Mucosa of descending colon (tissue), 3 donors: ENCODE data around the gene TFAP2A. TPM values are rescaled to one million over a fixed set of nuclear protein-coding genes. Genes with fewer than 3 reads are reported as not detected.
A peak's percentile ranks its signal among the peaks of the same experiment; 100 is the strongest.

Experiments used
- ATAC-seq: fragments of 200-7000 bp; cut with Tn5 transposase; one replicate; pipeline ENCODE4 v1.9.1; 2020; ENCODE audit warnings: mild to moderate bottlenecking, moderate library complexity
- DNase-seq, 3 donors: peaks; one replicate each; pipeline ENCODE4 v3.0.0-alpha.2; 2020
- H3K36me3 ChIP-seq: fragments of 200-600 bp; one replicate; pipeline ENCODE4 v1.8.0; 2021; ENCODE audit warnings: low read depth, mild to moderate bottlenecking
- H3K4me1 ChIP-seq: fragments of 200-600 bp; one replicate; pipeline ENCODE4 v1.8.0; 2021; ENCODE audit warnings: low read depth, mild to moderate bottlenecking
- H3K4me3 ChIP-seq: fragments of 200-600 bp; one replicate; pipeline ENCODE4 v1.8.0; 2021; ENCODE audit warnings: mild to moderate bottlenecking
- H3K9me3 ChIP-seq: fragments of 200-600 bp; one replicate; pipeline ENCODE4 v1.8.0; 2021; ENCODE audit warnings: mild to moderate bottlenecking
- intact Hi-C, 2 donors: fragments of 100-400 bp; cut with DNase I in 1 of 2; cut with micrococcal nuclease in 1 of 2; formaldehyde crosslinking; loops; one replicate each; pipeline versions ENCODE4 v1.11.0 to v1.11.1; 2022; cut with DNase I, micrococcal nuclease
- total RNA-seq, 3 donors: library from RNA; stranded (reverse); fragmentation: NEBNext Ultra II Directional in 2 of 3; extraction: Animal tissue kit (Norgen Biotek cat#: 25700) in 2 of 3; gene quantifications; one replicate each; pipeline versions ENCODE4 v1.2.1 to v1.2.4, GENCODE V29; 2021 to 2023
- TF ChIP-seq, protein P1 (sequence below): fragments of 200-600 bp; IDR thresholded peaks from one replicate; pipeline ENCODE4 v1.8.0; 2022; ENCODE audit warnings: antibody characterized with exemption, mild to moderate bottlenecking
- donor health status: DM: no; HTN: no; CAD: no; lungs with moderate emphysema.
- donor health status: DM: no; HTN: no; CAD: no.
- donor health status: DM: no; HTN: yes; CAD: no.

The TFAP2A gene
- total RNA-seq, 3 donors from 2014 or later = 0.09 to 0.98 (median 0.53) TPM

DNA sequence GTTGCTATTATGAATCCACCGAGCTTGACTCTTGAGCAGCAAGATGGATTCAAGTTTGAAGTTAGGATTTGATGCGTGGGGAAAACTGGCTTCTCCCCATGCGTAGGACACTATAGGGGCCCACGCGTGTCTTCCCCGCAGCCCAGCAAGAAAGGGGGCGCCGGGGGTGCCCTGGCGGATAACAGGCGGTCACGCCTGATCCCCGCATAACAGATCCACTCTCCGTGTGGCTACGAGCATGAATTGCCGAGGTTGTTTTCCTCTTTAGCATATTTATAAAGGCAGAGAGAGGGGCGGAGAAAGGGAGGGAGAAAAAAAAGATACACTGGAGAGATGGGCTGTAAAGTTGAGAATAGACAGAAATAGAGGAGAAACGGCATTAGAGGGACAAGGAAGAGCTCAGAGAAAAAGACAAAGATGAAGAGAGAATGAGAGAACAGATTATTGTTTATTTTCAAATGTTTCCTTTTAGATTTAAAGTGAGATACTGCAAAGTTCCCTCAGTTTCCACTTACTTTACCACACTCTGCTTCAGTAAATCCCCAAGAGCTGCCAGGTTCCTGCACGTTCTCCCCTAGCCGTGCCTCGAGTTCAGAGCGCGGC lies 32.0 kb downstream of the TFAP2A start:
- no peak for DNase-seq
- H3K4me3 ChIP-seq = no peak overlapping the region
- H3K4me1 ChIP-seq = peaks cover 9% of the 10 kb centered on the region
- intact Hi-C loops = no loop called here
- no peaks in the 10 kb centered on the region for H3K36me3 ChIP-seq
- TF ChIP-seq, protein P1, sequence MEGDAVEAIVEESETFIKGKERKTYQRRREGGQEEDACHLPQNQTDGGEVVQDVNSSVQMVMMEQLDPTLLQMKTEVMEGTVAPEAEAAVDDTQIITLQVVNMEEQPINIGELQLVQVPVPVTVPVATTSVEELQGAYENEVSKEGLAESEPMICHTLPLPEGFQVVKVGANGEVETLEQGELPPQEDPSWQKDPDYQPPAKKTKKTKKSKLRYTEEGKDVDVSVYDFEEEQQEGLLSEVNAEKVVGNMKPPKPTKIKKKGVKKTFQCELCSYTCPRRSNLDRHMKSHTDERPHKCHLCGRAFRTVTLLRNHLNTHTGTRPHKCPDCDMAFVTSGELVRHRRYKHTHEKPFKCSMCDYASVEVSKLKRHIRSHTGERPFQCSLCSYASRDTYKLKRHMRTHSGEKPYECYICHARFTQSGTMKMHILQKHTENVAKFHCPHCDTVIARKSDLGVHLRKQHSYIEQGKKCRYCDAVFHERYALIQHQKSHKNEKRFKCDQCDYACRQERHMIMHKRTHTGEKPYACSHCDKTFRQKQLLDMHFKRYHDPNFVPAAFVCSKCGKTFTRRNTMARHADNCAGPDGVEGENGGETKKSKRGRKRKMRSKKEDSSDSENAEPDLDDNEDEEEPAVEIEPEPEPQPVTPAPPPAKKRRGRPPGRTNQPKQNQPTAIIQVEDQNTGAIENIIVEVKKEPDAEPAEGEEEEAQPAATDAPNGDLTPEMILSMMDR = no peak
- H3K9me3 ChIP-seq = no peaks in the 10 kb centered on the region
- ATAC-seq = no peak

DNA sequence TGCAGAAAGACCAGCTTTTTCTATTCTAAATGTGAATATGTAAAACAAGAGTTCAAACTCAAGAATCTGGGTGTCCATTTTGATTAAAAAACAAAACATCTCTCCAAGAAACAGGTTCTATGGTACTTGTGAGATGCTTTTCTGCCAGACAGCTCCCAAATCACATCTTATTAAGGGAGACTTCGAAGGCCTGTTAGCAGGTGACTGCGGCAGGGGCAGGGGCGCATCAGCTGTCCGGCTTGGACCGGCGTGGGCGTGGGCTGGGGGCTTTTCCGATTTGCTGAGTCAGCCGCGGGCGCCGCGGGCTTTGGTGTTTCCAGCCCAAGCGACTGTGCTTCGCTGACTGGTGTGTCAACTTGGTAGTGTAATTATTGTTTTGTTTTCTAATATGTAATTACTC lies 32.6 kb downstream of the TFAP2A start:
- no peak for ATAC-seq
- intact Hi-C loops = no loop called here
- no peak overlapping the region for H3K4me3 ChIP-seq
- no peaks in the 10 kb centered on the region for H3K9me3 ChIP-seq
- DNase-seq = no peak
- TF ChIP-seq, protein P1 = no peak
- peaks cover 9% of the 10 kb centered on the region for H3K4me1 ChIP-seq
- no peaks in the 10 kb centered on the region for H3K36me3 ChIP-seq

DNA sequence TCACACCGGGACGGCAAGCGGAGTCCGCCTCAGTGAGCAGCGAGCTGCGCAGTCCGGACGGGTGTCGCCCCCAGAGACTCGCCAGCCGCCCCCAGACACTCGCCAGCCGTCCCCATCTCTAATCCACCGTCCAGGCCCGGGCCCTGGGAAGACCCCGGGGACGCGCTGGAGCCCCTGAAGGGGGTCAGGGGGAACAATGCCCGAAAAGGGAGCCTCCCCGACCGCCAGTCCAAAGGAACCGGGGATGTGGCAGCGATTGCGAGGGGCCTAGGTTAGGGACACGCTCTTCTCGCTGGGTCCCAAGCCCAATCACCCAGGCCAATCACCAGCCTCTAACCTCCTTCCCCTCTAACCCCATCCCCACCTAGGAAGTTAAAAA lies 33.1 kb downstream of the TFAP2A start:
- H3K9me3 ChIP-seq = no peaks in the 10 kb centered on the region
- TF ChIP-seq, protein P1 = no peak
- ATAC-seq (no peak), DNase-seq (no peak)
- H3K36me3 ChIP-seq = no peaks in the 10 kb centered on the region
- H3K4me3 ChIP-seq = no peak overlapping the region
- H3K4me1 ChIP-seq = peaks cover 9% of the 10 kb centered on the region
- intact Hi-C loops = no loop called here

DNA sequence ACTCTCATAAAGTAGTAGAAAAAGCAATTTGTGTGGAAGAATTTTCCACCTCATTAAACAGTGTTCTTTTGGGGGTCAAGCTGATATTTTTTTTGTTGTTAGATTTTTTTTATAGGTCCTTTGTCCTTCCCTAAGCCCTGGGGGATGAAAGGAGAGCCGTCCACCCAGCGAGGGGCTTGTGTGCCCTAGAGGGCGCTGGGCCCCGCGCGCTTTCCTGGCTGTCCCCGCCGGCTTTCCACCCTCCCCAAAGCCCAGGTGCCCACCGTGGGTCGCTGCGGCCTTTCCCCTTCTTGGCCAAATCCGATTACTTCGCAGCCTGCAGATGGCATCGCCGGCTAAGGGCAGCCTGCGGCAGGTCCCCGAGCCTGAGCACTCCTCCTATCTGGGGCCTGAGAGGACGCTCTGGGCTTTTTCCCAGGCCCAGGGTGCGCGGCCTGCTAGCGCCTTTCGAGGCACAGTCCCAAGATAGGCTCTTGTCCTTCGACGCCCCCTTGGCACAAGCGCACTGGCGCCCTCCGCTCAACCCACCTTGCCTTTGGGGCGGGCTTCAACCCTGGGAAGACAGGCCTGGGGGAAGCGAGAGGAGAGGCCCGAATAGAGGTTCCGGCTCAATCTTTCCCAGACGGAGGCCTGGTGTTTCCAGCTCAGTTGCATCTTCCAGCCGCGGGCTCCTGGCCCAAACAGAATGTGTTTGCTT lies 33.6 kb downstream of the TFAP2A start:
- no peak overlapping the region for H3K4me3 ChIP-seq
- no peaks in the 10 kb centered on the region for H3K36me3 ChIP-seq
- H3K4me1 ChIP-seq = peaks cover 9% of the 10 kb centered on the region
- TF ChIP-seq, protein P1 = no peak
- ATAC-seq = peak; percentile 36
- intact Hi-C loops = no loop called here
- H3K9me3 ChIP-seq = no peaks in the 10 kb centered on the region
- DNase-seq = peak in 1 of 3 donors; percentile 4

DNA sequence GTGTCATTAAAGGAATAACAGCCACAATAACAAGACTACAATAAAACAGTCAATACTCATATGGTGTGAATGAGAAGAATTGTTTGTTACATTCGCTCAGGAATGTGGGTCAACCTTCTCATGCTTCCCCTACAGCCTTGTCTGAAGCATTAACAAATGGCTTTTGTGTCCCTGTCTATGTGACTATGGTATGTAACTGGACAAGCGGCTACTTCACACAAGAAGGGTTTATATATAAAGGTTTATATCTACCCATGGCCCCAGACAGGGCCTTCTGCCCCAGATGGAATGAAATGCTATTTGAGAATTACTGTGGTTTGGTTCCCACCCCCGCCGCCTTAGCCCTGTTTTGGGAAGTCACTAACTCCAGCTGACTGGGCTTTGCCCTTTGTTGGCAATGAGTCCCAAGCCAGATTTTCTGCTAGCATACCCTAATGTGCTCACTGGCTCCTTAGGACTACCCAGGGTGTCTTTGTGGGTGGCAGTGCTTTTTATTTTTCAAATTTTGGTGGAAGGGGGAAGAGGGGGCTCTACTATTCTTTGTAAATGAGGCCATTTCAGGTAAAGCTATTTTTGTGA lies 39.4 kb downstream of the TFAP2A start:
- intact Hi-C loops = no loop called here
- TF ChIP-seq, protein P1 = no peak
- Histone ChIP-seq H3K36me3 (no peaks in the 10 kb centered on the region), H3K9me3 (no peaks in the 10 kb centered on the region), H3K4me1 (no peaks in the 10 kb centered on the region), H3K4me3 (no peak overlapping the region)
- DNase-seq (no peak), ATAC-seq (no peak)
